ENCODE data around the gene C11orf98. TPM values are rescaled to one million over a fixed set of nuclear protein-coding genes. Genes with fewer than 3 reads are reported as not detected.

The C11orf98 gene
- total and polyA plus RNA-seq, 2 of the 13 experiments (the other 11 are each of a cell fraction or from before 2014, with no cell fraction given): 30.4 to 91.8 TPM

DNA sequence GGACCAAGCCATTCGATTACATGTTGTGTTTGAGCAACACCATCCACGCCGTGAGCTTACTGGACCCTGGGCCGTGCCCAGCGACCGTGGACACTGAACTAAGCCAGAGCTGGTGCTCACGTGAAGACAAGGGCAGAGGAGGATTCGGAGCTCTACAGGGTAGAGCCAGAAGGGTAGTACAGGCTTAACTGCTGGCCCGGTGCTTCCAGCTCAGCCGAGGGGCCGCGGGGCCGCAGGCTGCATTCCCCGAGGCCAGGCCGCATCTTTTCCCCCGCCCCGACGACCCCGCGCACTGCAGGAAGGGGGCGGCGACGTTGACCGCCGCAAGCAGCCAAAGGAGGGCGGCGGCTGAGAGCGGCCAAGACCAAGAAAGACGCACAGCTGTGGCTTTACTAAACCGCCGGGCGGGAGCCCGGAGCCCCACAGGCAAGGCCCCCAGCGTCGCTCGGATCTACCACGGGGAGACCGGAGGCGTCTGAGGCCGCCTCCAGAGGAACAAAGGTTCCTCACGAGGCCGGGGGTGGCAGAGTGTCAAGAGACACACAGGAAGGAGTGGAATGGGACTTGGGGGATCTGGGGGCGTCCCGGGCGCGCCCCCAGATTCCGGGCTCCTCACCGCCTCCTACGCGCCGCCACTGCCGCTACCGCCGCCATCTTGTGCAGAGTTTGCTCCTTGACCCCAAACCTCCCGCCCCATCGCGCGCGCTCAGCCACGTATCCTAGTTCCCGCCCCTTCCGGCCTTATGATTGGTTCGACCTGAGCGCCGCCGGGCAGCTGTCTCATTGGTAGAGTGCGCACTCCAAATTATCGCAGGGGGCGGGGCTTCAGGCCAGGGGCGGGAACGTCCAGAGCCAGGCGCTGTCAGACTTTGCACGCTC lies 18.8 kb downstream of the C11orf98 start, which contains the start of gene GANAB (continued):
- TF ChIP-seq, protein P1, sequence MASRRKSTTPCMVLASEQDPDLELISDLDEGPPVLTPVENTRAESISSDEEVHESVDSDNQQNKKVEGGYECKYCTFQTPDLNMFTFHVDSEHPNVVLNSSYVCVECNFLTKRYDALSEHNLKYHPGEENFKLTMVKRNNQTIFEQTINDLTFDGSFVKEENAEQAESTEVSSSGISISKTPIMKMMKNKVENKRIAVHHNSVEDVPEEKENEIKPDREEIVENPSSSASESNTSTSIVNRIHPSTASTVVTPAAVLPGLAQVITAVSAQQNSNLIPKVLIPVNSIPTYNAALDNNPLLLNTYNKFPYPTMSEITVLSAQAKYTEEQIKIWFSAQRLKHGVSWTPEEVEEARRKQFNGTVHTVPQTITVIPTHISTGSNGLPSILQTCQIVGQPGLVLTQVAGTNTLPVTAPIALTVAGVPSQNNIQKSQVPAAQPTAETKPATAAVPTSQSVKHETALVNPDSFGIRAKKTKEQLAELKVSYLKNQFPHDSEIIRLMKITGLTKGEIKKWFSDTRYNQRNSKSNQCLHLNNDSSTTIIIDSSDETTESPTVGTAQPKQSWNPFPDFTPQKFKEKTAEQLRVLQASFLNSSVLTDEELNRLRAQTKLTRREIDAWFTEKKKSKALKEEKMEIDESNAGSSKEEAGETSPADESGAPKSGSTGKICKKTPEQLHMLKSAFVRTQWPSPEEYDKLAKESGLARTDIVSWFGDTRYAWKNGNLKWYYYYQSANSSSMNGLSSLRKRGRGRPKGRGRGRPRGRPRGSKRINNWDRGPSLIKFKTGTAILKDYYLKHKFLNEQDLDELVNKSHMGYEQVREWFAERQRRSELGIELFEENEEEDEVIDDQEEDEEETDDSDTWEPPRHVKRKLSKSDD (CRISPR knock-in tag; IDR thresholded peaks at IDR 0.05; ENCODE audit: low read depth): 0 out of 2 replicates have a peak, but pooled peaks have one; percentile 44
- 0 out of 2 replicates have a peak, but pooled peaks have one; percentile 75 for TF ChIP-seq ZNF776 (CRISPR knock-in tag; IDR thresholded peaks at IDR 0.05)
- TF ChIP-seq ZFP36L1 (CRISPR knock-in tag; IDR thresholded peaks at IDR 0.05): peak; percentile 26; the same call in 1 of the 2 replicates
- TF ChIP-seq, protein P2, sequence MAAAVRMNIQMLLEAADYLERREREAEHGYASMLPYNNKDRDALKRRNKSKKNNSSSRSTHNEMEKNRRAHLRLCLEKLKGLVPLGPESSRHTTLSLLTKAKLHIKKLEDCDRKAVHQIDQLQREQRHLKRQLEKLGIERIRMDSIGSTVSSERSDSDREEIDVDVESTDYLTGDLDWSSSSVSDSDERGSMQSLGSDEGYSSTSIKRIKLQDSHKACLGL (CRISPR knock-in tag; IDR thresholded peaks at IDR 0.05): peak; percentile 54; the same call in 1 of the 2 replicates
- TF ChIP-seq MIER3 (CRISPR knock-in tag; IDR thresholded peaks at IDR 0.05; ENCODE audit: borderline replicate concordance): peak; percentile 39; the same call in 1 of the 2 replicates
- TF ChIP-seq POLR2AphosphoS2 (IDR thresholded peaks at IDR 0.05; ENCODE audit: low read depth, low read length): 0 out of 2 replicates have a peak, but pooled peaks have one; percentile 54
- TF ChIP-seq, protein P3, sequence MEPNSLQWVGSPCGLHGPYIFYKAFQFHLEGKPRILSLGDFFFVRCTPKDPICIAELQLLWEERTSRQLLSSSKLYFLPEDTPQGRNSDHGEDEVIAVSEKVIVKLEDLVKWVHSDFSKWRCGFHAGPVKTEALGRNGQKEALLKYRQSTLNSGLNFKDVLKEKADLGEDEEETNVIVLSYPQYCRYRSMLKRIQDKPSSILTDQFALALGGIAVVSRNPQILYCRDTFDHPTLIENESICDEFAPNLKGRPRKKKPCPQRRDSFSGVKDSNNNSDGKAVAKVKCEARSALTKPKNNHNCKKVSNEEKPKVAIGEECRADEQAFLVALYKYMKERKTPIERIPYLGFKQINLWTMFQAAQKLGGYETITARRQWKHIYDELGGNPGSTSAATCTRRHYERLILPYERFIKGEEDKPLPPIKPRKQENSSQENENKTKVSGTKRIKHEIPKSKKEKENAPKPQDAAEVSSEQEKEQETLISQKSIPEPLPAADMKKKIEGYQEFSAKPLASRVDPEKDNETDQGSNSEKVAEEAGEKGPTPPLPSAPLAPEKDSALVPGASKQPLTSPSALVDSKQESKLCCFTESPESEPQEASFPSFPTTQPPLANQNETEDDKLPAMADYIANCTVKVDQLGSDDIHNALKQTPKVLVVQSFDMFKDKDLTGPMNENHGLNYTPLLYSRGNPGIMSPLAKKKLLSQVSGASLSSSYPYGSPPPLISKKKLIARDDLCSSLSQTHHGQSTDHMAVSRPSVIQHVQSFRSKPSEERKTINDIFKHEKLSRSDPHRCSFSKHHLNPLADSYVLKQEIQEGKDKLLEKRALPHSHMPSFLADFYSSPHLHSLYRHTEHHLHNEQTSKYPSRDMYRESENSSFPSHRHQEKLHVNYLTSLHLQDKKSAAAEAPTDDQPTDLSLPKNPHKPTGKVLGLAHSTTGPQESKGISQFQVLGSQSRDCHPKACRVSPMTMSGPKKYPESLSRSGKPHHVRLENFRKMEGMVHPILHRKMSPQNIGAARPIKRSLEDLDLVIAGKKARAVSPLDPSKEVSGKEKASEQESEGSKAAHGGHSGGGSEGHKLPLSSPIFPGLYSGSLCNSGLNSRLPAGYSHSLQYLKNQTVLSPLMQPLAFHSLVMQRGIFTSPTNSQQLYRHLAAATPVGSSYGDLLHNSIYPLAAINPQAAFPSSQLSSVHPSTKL (CRISPR knock-in tag; IDR thresholded peaks at IDR 0.05): peak; percentile 29; the same call in 1 of the 2 replicates
- no peak for TF ChIP-seq TOE1 (CRISPR knock-in tag; IDR thresholded peaks at IDR 0.05)
- no peak for TF ChIP-seq U2AF1 (optimal IDR thresholded peaks at IDR 0.05; ENCODE audit: low read depth, low read length)
- TF ChIP-seq RFX3 (CRISPR knock-in tag; IDR thresholded peaks at IDR 0.05): no peak
- TF ChIP-seq KMT2A (CRISPR knock-in tag; IDR thresholded peaks at IDR 0.05): peak; percentile 36; the same call in 1 of the 2 replicates
- TF ChIP-seq, protein P4, sequence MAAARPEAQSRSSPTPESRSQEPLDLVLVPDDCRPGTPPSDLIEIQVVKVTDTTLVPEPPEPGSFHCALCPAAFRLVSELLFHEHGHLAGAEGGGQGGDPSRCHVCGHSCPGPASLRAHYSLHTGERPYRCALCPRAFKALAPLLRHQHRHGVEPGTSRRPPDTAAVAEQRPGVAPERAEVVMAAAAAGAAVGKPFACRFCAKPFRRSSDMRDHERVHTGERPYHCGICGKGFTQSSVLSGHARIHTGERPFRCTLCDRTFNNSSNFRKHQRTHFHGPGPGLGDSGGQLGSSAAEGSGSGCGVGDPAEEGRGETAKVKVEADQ (CRISPR knock-in tag; IDR thresholded peaks at IDR 0.05; ENCODE audit: borderline replicate concordance): no peak
- TF ChIP-seq, protein P5, sequence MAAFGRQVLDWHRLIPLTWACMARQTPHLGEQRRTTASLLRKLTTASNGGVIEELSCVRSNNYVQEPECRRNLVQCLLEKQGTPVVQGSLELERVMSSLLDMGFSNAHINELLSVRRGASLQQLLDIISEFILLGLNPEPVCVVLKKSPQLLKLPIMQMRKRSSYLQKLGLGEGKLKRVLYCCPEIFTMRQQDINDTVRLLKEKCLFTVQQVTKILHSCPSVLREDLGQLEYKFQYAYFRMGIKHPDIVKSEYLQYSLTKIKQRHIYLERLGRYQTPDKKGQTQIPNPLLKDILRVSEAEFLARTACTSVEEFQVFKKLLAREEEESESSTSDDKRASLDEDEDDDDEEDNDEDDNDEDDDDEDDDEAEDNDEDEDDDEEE (CRISPR knock-in tag; IDR thresholded peaks at IDR 0.05): no peak
- TF ChIP-seq ZBTB20 (CRISPR knock-in tag; IDR thresholded peaks at IDR 0.05; ENCODE audit: borderline replicate concordance, low read depth): peak; percentile 23; the same call in 1 of the 2 replicates
- no peak for TF ChIP-seq SNAI1 (CRISPR knock-in tag; IDR thresholded peaks at IDR 0.05; ENCODE audit: borderline replicate concordance)
- peak; percentile 93 for TF ChIP-seq GABPB1 (CRISPR knock-in tag; IDR thresholded peaks at IDR 0.05)
- peak; percentile 92 to 95 for TF ChIP-seq POLR2A (IDR thresholded peaks at IDR 0.05; ENCODE audit: insufficient read depth in 1 of 2, low read depth in 2 of 2, low read length in 2 of 2)
- TF ChIP-seq ZNF235 (CRISPR knock-in tag; IDR thresholded peaks at IDR 0.05; ENCODE audit: borderline replicate concordance): 0 out of 2 replicates have a peak, but pooled peaks have one; percentile 73

Measured in HepG2 (cell line).